ENCODE data around the gene SNX17.
"Not testable (repeated sequence)": the region's sequence is repeated elsewhere in the genome, so short reads cannot be mapped to it uniquely, and the experiment has no call there.

DNA sequence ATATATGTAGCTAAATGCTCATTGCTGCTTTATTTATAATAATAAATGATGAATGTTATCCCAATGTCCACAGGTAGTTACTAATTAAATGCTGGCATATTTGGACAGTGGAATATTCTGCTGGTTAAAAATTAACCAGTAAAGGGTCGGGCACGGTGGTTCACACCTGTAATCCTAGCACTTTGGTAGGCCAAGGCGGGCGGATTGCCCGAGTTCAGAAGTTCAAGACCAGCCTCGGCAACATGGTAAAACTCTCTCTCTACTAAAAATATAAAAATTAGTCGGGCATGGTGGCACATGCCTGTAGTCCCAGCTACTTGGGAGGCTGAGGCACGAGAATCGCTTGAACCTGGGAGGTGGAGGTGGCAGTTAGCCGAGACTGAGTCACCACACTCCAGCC, 54.6 kb downstream of the SNX17 start:
- TF ChIP-seq, protein P1, sequence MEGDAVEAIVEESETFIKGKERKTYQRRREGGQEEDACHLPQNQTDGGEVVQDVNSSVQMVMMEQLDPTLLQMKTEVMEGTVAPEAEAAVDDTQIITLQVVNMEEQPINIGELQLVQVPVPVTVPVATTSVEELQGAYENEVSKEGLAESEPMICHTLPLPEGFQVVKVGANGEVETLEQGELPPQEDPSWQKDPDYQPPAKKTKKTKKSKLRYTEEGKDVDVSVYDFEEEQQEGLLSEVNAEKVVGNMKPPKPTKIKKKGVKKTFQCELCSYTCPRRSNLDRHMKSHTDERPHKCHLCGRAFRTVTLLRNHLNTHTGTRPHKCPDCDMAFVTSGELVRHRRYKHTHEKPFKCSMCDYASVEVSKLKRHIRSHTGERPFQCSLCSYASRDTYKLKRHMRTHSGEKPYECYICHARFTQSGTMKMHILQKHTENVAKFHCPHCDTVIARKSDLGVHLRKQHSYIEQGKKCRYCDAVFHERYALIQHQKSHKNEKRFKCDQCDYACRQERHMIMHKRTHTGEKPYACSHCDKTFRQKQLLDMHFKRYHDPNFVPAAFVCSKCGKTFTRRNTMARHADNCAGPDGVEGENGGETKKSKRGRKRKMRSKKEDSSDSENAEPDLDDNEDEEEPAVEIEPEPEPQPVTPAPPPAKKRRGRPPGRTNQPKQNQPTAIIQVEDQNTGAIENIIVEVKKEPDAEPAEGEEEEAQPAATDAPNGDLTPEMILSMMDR (conservative IDR thresholded peaks at IDR 0.05): not testable (repeated sequence)
- TF ChIP-seq ZFX (IDR thresholded peaks at IDR 0.05): not testable (repeated sequence)

All from C4-2B (cell line).